A673 (cell line): Measurements from ENCODE around the gene MAL.

ENCODE experiments used
- CTCF ChIP-seq: fragments of 300-800, 200-600 bp; sonication (generic); conservative IDR thresholded peaks from 2 replicates; pipeline ENCODE4 v1.5.1; 2017; ENCODE audit warnings: low read depth, mild to moderate bottlenecking, antibody characterized with exemption, low read length, moderate library complexity, mixed read lengths
- EZH2 ChIP-seq: fragments of 200-600 bp; sonication (generic); IDR thresholded peaks from 2 replicates; pipeline ENCODE4 v1.6.1; 2017; ENCODE audit warnings: borderline replicate concordance, low read depth, mild to moderate bottlenecking, mixed read lengths, antibody characterized with exemption, low read length; ENCODE audit not compliant: poor library complexity, severe bottlenecking

DNA sequence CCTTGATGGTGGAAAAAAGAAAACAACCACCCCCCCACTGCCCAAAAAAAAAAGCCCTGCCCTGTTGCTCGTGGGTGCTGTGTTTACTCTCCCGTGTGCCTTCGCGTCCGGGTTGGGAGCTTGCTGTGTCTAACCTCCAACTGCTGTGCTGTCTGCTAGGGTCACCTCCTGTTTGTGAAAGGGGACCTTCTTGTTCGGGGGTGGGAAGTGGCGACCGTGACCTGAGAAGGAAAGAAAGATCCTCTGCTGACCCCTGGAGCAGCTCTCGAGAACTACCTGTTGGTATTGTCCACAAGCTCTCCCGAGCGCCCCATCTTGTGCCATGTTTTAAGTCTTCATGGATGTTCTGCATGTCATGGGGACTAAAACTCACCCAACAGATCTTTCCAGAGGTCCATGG lies 28.0 kb downstream of the MAL start:
- TF ChIP-seq EZH2: no peak
- TF ChIP-seq CTCF: no peak
